HG03045 (cell line): ENCODE results near the gene YPEL1.

Experiments
- ATAC-seq: cut with Tn5 transposase; IDR thresholded peaks from one replicate; pipeline ENCODE4 v1.9.1; 2021; ENCODE audit warnings: mild to moderate bottlenecking, moderate library complexity; ENCODE audit not compliant: unreplicated experiment

YPEL1 gene

GRCh38 chr22:21735200-21736083, at the start of gene YPEL1:
TSS of gene YPEL1 (minus strand) at chr22:21735794. CDS start at chr22:21710744, 25,050 bp downstream.
- peak; percentile 87 for ATAC-seq

GRCh38 chr22:21780259-21780658, 44.7 kb upstream of the YPEL1 start:
- no peak for ATAC-seq

GRCh38 chr22:21779444-21779843, 43.9 kb upstream of the YPEL1 start:
- no peak for ATAC-seq

- ATAC-seq = no peak
Observed at GRCh38 chr22:21778705-21779363, 43.2 kb upstream of the YPEL1 start.

- ATAC-seq = no peak
Observed at GRCh38 chr22:21771631-21771976, 36.0 kb upstream of the YPEL1 start.

- ATAC-seq = no peak
Observed at GRCh38 chr22:21768435-21768834, 32.8 kb upstream of the YPEL1 start.

- no peak for ATAC-seq
Observed at GRCh38 chr22:21766691-21767462, 31.3 kb upstream of the YPEL1 start.

- no peak for ATAC-seq
Observed at GRCh38 chr22:21765909-21766529, 30.4 kb upstream of the YPEL1 start.

GRCh38 chr22:21764038-21764804, 28.6 kb upstream of the YPEL1 start:
- no peak for ATAC-seq

- ATAC-seq = peak; percentile 49
Observed at GRCh38 chr22:21762712-21763581, 27.4 kb upstream of the YPEL1 start.

GRCh38 chr22:21761994-21762680, 26.5 kb upstream of the YPEL1 start:
- no peak for ATAC-seq

- ATAC-seq = no peak
Observed at GRCh38 chr22:21761086-21761485, 25.5 kb upstream of the YPEL1 start.

GRCh38 chr22:21760640-21761039, 25.0 kb upstream of the YPEL1 start:
- ATAC-seq = no peak

- no peak for ATAC-seq
Observed at GRCh38 chr22:21759646-21760376, 24.2 kb upstream of the YPEL1 start.

GRCh38 chr22:21759093-21759492, 23.5 kb upstream of the YPEL1 start:
- no peak for ATAC-seq

GRCh38 chr22:21758091-21758864, 22.7 kb upstream of the YPEL1 start:
- ATAC-seq = no peak

GRCh38 chr22:21755851-21756284, 20.3 kb upstream of the YPEL1 start:
- no peak for ATAC-seq
